Heart left ventricle (tissue), 16 donors: ENCODE results near the gene PNN. TPM values are rescaled to one million over a fixed set of nuclear protein-coding genes. Genes with fewer than 3 reads are reported as not detected.
"Not testable (repeated sequence)": the region's sequence is repeated elsewhere in the genome, so short reads cannot be mapped to it uniquely, and the experiment has no call there.

ENCODE experiments used
- ATAC-seq, 4 donors: fragments of 200-7000 bp; cut with Tn5 transposase; one replicate each; pipeline ENCODE4 v1.9.1; 2020 to 2022; ENCODE audit warnings: moderate library complexity in 4 of 4, mild to moderate bottlenecking in 3 of 4, moderate number of reproducible peaks in 1 of 4
- DNase-seq, 5 donors: peaks; one replicate each; pipeline ENCODE4 v3.0.0-alpha.2; 2020
- H3K27ac ChIP-seq, 12 donors: fragments of 200-600 bp; sonication (generic) in 4 of 12; one replicate each; pipeline versions ENCODE4 v1.5.0 to v1.8.0; 2016 to 2022; ENCODE audit warnings: mild to moderate bottlenecking in 2 of 12
- H3K27me3 ChIP-seq, 9 donors: fragments of 200-600 bp; sonication (generic) in 2 of 9; one replicate each; pipeline versions ENCODE4 v1.5.1 to v1.8.0; 2016 to 2022; ENCODE audit warnings: mild to moderate bottlenecking in 3 of 9
- H3K36me3 ChIP-seq, 9 donors: fragments of 200-600 bp; sonication (generic) in 2 of 9; one replicate each; pipeline versions ENCODE4 v1.5.0 to v1.8.0; 2018 to 2022; ENCODE audit warnings: mild to moderate bottlenecking in 2 of 9
- H3K4me1 ChIP-seq, 12 donors: fragments of 200-600 bp; sonication (generic) in 4 of 12; one replicate each; pipeline versions ENCODE4 v1.5.0 to v1.8.0; 2016 to 2022; ENCODE audit warnings: mild to moderate bottlenecking in 3 of 12
- H3K4me3 ChIP-seq, 12 donors: fragments of 200-600 bp; sonication (generic) in 4 of 12; one replicate each; pipeline versions ENCODE4 v1.5.0 to v1.8.0; 2017 to 2022; ENCODE audit warnings: mild to moderate bottlenecking in 9 of 12, moderate library complexity in 4 of 12
- H3K9me3 ChIP-seq, 12 donors: fragments of 200-600 bp; sonication (generic) in 4 of 12; one replicate each; pipeline versions ENCODE4 v1.5.0 to v1.8.0; 2016 to 2022; ENCODE audit warnings: mild to moderate bottlenecking in 1 of 12
- POLR2A ChIP-seq, 2 donors: fragments of 450-650 bp; IDR thresholded peaks; one replicate each; pipeline ENCODE4 v1.6.1; 2017; ENCODE audit warnings: antibody characterized with exemption in 2 of 2, mild to moderate bottlenecking in 2 of 2, moderate library complexity in 2 of 2
- WGBS, 4 donors: extraction: QIAGEN DNeasy Blood & Tissue Kit in 2 of 4; methylation state at CpG; one replicate each; pipeline versions ENCODE4 v1.1.5 to v1.1.7; 2013 to 2018; 5-methylcytosine and 5-hydroxymethylcytosine counted together
- intact Hi-C, 10 donors: fragments of 100-400 bp; cut with DNase I; formaldehyde crosslinking; loops; one replicate each; pipeline versions ENCODE4 v1.11.1 to v1.14.2; 2022
- polyA plus RNA-seq, 2 donors: library from polyadenylated mRNA; stranded (reverse); fragments of 200-250 nt; gene quantifications; one replicate each; pipeline ENCODE4 v1.2.3, GENCODE V29; 2013
- total RNA-seq, 9 donors: library from RNA; depleted of rRNA in 2 of 9; stranded (reverse); fragments of >200 nt in 2 of 9; fragmentation: NEBNext Ultra II Directional in 3 of 9; extraction: Animal tissue kit (Norgen Biotek cat#: 25700) in 3 of 9; gene quantifications; one replicate each; pipeline versions ENCODE4 v1.1.0 to v1.2.4, GENCODE V29; 2016 to 2023
- TF ChIP-seq, protein P1 (sequence below), 12 donors: fragments of 200-600 bp; sonication (generic) in 4 of 12; IDR thresholded peaks; one replicate each; pipeline versions ENCODE4 v1.5.0 to v1.8.0; 2018 to 2022; ENCODE audit warnings: antibody characterized with exemption in 12 of 12, mild to moderate bottlenecking in 5 of 12
- donor health status: ischemic (EF 13 %, LVEDD 7.1; RV severe dilation, severe dysfunction).
- donor health status: healthy with polysubstance abuse.
- donor health status: DM: no; HTN: yes; CAD: no.
- donor health status: DM: no; HTN: no; CAD: no.
- donor health status: ischemic (EF 25% LVEDD 6.9; RV normal size, moderate dysfunction).
- donor health status: ischemic (EF 25% LVEDD 5.7; RV mildly dilated, moderate dysfunction).
- donor health status: healthy.
- donor health status: DM: yes; HTN: yes; CAD: no.
- donor health status: ischemic (EF 35%, LVEDD 5.7; RV mildly dilated, moderate dysfunction).
- donor health status: nonischemic (EF 11% LVEDD 7.7; RV severe dilation, severe dysfunction).
- donor health status: DM: yes; HTN: yes; CAD: no.
- donor health status: PGD.
- donor health status: ischemic (EF 29% LVEDD 5.4; RV normal size, mild dysfunction).
- donor health status: nonischemic (EF 23%, LVEDD 6.1; RV moderate dilation, normal function).

The PNN gene
- total and polyA plus RNA-seq, 11 donors = 6.9 to 26.7 (median 21.5) TPM

DNA sequence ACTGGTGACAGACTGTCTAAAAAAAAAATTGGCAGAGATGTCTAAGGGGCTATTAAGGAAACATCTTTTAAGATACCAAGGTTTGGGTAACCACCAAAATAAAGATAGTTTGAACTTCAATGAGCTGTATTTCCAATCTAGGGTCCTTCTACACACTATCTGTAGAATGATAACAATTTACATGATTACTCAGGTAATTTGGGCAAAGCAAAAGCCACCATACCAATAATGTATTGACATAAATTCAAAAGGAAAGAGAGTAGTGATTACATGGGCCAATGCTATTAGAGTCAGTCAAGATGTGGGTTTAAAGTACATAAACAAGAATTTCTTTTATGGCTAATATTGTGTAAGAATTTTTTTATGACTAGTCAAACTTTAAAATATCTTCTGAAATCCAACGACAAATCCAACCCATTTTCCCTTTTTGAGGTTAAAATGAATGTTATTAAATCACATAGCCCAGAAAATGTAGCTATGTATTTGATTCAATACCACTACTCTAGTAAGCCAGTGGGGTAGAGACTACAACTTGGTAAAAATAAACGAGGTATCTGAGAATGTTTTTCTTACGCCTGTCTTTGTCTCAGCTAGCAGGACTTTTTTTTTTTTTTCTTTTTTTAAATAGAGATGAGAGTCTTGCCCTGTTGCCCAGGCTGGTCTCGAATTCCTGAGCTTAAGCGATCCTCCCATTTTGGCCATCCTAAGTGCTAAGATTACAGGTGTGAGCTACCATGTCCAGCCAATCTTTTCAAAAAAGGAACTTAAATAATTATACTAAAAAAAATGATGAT lies 10.4 kb downstream of the PNN start:
- peaks cover 0 to 24% (median 0%) of the 10 kb centered on the region in 12 donors for H3K4me1 ChIP-seq
- TF ChIP-seq, protein P1, sequence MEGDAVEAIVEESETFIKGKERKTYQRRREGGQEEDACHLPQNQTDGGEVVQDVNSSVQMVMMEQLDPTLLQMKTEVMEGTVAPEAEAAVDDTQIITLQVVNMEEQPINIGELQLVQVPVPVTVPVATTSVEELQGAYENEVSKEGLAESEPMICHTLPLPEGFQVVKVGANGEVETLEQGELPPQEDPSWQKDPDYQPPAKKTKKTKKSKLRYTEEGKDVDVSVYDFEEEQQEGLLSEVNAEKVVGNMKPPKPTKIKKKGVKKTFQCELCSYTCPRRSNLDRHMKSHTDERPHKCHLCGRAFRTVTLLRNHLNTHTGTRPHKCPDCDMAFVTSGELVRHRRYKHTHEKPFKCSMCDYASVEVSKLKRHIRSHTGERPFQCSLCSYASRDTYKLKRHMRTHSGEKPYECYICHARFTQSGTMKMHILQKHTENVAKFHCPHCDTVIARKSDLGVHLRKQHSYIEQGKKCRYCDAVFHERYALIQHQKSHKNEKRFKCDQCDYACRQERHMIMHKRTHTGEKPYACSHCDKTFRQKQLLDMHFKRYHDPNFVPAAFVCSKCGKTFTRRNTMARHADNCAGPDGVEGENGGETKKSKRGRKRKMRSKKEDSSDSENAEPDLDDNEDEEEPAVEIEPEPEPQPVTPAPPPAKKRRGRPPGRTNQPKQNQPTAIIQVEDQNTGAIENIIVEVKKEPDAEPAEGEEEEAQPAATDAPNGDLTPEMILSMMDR (IDR thresholded peaks at IDR 0.05) = no peak
- TF ChIP-seq POLR2A (IDR thresholded peaks at IDR 0.05) = no peak
- H3K27me3 ChIP-seq = no peaks in the 10 kb centered on the region
- peaks cover 2 to 58% (median 50%) of the 10 kb centered on the region in 9 donors for H3K36me3 ChIP-seq
- H3K4me3 ChIP-seq = no peak overlapping the region
- H3K27ac ChIP-seq = no peak overlapping the region
- ATAC-seq = no peak
- no peaks in the 10 kb centered on the region for H3K9me3 ChIP-seq
- no peak for DNase-seq
- intact Hi-C loops = loop anchor here in 1 of 10 donors (10.0 kb wide), 1 partner anchor 69 kb away; no protein-coding TSS in a partner anchor
- WGBS, 4 donors = 90 to 93% (median 92%) methylated on average over 5 of the region's 5 CpGs

DNA sequence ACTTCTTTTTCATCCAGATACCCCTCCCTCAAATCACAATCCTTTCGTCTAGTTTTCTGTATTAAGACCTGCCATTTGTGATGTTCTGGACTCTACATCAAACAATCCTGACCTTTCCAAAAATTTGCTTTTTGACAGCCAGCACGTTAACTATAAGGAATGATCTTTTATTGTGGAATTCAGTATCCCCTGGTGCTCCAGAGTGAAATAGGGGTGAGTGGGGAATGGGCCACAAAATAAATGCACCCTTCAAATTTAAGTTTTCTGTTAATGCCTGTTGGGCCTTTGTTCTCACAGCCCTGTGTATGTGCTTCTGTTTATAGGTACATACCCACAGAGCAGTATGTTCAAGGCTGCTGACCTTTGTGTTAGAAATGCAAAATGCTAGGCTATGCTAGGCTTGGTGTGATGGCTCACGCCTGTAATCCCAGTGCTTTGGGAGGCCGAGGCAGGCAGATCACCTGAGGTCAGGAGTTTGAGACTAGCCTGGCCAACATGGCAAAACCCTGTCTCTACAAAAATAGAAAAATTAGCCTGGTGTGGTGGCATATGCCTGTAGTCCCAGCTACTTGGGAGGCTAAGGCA lies 12.0 kb downstream of the PNN start:
- Histone ChIP-seq H3K4me1 (peaks cover 0 to 10% (median 0%) of the 10 kb centered on the region in 12 donors), H3K9me3 (no peaks in the 10 kb centered on the region), H3K4me3 (no peak overlapping the region), H3K27me3 (no peaks in the 10 kb centered on the region), H3K27ac (no peak overlapping the region), H3K36me3 (peaks cover 0 to 42% (median 34%) of the 10 kb centered on the region in 9 donors)
- intact Hi-C loops = loop anchor here in 1 of 10 donors (10.0 kb wide), 1 partner anchor 68 kb away; no protein-coding TSS in a partner anchor
- WGBS, 4 donors = 88 to 95% (median 90%) methylated on average over 4 of the region's 4 CpGs
- ATAC-seq (no peak), DNase-seq (no peak)
- no peak for TF ChIP-seq POLR2A (IDR thresholded peaks at IDR 0.05)
- TF ChIP-seq, protein P1 (IDR thresholded peaks at IDR 0.05) = no peak

DNA sequence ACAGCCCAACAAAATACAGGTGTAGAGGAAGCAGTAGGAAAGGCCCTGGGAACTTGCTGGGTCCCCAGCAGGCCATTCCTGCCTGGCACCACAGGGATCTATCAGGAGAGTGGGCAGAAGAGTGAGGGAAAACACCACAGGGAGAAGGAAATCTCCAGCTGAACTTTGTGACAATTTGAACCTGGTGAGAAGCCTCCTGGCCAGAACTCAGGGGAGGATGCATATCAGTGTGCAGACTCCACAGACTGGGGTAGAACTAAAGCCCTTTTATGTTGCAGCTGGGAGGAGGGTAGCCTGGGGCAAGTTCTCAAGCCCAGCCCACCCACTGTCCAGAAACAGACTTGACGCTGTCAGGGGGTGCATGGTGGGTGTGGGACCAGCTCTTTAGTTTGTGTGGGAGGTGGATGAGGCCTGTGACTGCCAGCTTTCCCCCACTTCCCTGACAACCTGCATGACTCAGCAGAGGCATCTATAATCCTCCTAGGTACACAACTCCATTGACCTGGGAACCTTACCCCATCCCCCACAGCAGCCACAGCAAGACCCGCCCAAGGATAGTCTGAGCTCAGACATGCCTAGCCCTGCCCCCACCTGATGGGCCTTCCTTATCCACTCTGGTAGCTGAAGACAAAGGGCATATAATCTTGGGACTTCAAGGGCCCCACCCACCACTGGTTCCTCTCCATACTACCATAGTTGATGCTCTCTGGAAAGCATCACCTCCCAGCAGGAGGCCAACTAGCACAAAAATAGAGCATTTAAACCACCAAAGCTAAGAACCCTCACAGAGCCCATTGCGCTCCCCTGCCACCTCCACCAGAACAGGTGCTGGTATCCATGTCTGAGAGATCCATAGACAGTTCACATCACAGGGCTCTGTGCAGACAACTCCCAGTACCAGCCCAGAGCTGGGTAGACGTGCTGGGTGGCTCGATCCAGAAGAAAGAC lies 28.9 kb downstream of the PNN start:
- Histone ChIP-seq H3K9me3 (no peaks in the 10 kb centered on the region), H3K36me3 (no peaks in the 10 kb centered on the region), H3K27ac (no peak overlapping the region), H3K4me1 (no peaks in the 10 kb centered on the region), H3K27me3 (no peaks in the 10 kb centered on the region), H3K4me3 (no peak overlapping the region)
- intact Hi-C loops = no loop called here
- TF ChIP-seq, protein P1 (IDR thresholded peaks at IDR 0.05) = no peak
- TF ChIP-seq POLR2A (IDR thresholded peaks at IDR 0.05) = no peak
- DNase-seq (no peak), ATAC-seq (no peak)
- 64 to 80% (median 71%) methylated on average over 5 of the region's 5 CpGs for WGBS, 4 donors

- intact Hi-C loops, DNase-seq, H3K4me1 ChIP-seq, H3K27me3 ChIP-seq, H3K27ac ChIP-seq, ATAC-seq, H3K9me3 ChIP-seq, H3K36me3 ChIP-seq, H3K4me3 ChIP-seq: not testable (repeated sequence)
- WGBS, 4 donors = 77 to 94% (median 87%) methylated on average over 2 of the region's 2 CpGs
Observed at GRCh38 chr14:39207430-39207829, 32.4 kb downstream of the PNN start.
